GM23338 (cell line): Measurements from ENCODE around the gene ZBTB48. TPM values are rescaled to one million over a fixed set of nuclear protein-coding genes. Genes with fewer than 3 reads are reported as not detected.

Experiments
- ATAC-seq: fragments of 200-7000 bp; cut with Tn5 transposase; 3 replicates; pipeline ENCODE4 v1.9.1; 2020
- DNase-seq: peaks from one replicate; pipeline ENCODE4 v3.0.0-alpha.2; 2015; ENCODE audit warnings: low spot score
- H2AFZ ChIP-seq: fragments of 200-600 bp; sonication (generic); 2 replicates; pipeline ENCODE4 v1.8.0; 2016; ENCODE audit warnings: antibody characterized with exemption, mild to moderate bottlenecking, moderate library complexity
- H3F3A ChIP-seq: fragments of 200-600 bp; sonication (generic); replicated peaks from 2 replicates; pipeline ENCODE4 v1.8.0; 2017; ENCODE audit warnings: antibody characterized with exemption, mixed run types, low read depth
- H3K27ac ChIP-seq: fragments of 200-600 bp; sonication (generic); 2 replicates; pipeline ENCODE4 v1.6.1; 2016; ENCODE audit warnings: low read depth
- H3K27me3 ChIP-seq: fragments of 200-600 bp; sonication (generic); 2 replicates; pipeline ENCODE4 v1.8.0; 2016; ENCODE audit warnings: mild to moderate bottlenecking, mixed run types, moderate library complexity; ENCODE audit not compliant: insufficient read depth
- H3K36me3 ChIP-seq: fragments of 200-600 bp; sonication (generic); 2 replicates; pipeline ENCODE4 v1.8.0; 2016; ENCODE audit warnings: mild to moderate bottlenecking; ENCODE audit not compliant: insufficient read depth
- H3K4me1 ChIP-seq: fragments of 200-600 bp; sonication (generic); 2 replicates; pipeline ENCODE4 v1.8.0; 2016; ENCODE audit warnings: mild to moderate bottlenecking, moderate library complexity; ENCODE audit not compliant: insufficient read depth
- H3K4me2 ChIP-seq: fragments of 200-600 bp; sonication (generic); 2 replicates; pipeline ENCODE4 v1.7.1; 2017; ENCODE audit warnings: mixed run types
- H3K4me3 ChIP-seq: fragments of 200-600 bp; sonication (generic); 2 replicates; pipeline ENCODE4 v1.6.1; 2016; ENCODE audit warnings: mixed run types
- H3K79me2 ChIP-seq: fragments of 200-600 bp; sonication (generic); replicated peaks from 2 replicates; pipeline ENCODE4 v1.8.0; 2017; ENCODE audit warnings: mild to moderate bottlenecking; ENCODE audit not compliant: insufficient read depth
- H3K9me2 ChIP-seq: fragments of 200-600 bp; sonication (generic); 2 replicates; pipeline ENCODE4 v1.8.0; 2017; ENCODE audit not compliant: insufficient read depth
- H4K20me1 ChIP-seq: fragments of 200-600 bp; sonication (generic); replicated peaks from 2 replicates; pipeline ENCODE4 v1.8.0; 2017; ENCODE audit warnings: mild to moderate bottlenecking; ENCODE audit not compliant: insufficient read depth
- H3K27ac Mint-ChIP-seq: 2 replicates; pipeline ENCODE4 v1.8.0; 2020; ENCODE audit warnings: inconsistent platforms, mild to moderate bottlenecking, moderate library complexity, mixed read lengths
- H3K27me3 Mint-ChIP-seq: 3 replicates; pipeline ENCODE4 v1.8.0; 2022; ENCODE audit warnings: low read depth, mild to moderate bottlenecking, moderate library complexity, mixed read lengths, inconsistent platforms; ENCODE audit not compliant: insufficient read depth, poor library complexity
- H3K36me3 Mint-ChIP-seq: 3 replicates; pipeline ENCODE4 v1.8.0; 2021; ENCODE audit warnings: low read depth, mild to moderate bottlenecking, inconsistent platforms, moderate library complexity, mixed read lengths
- H3K4me1 Mint-ChIP-seq: 3 replicates; pipeline ENCODE4 v1.8.0; 2020; ENCODE audit warnings: mild to moderate bottlenecking, inconsistent platforms, mixed read lengths
- H3K4me3 Mint-ChIP-seq: 3 replicates; pipeline ENCODE4 v1.8.0; 2021; ENCODE audit warnings: moderate library complexity, mild to moderate bottlenecking, inconsistent platforms, mixed read lengths
- H3K9me3 Mint-ChIP-seq: 3 replicates; pipeline ENCODE4 v1.8.0; 2020; ENCODE audit warnings: moderate library complexity, mild to moderate bottlenecking, inconsistent platforms, mixed read lengths
- STAT1 ChIP-seq: IDR thresholded peaks from one replicate; pipeline ENCODE4 v1.6.1; 2016; ENCODE audit warnings: antibody characterized with exemption; ENCODE audit not compliant: unreplicated experiment
- polyA plus RNA-seq: library from polyadenylated mRNA; unstranded; fragments of >200 nt; fragmentation: Nextera tagmentation; extraction: Ambion mirVana; gene quantifications from 2 replicates; pipeline ENCODE4 v1.2.1, GENCODE V29; 2016
- total RNA-seq: library from RNA; depleted of rRNA; stranded (reverse); fragments of >200 nt; shearing (Covaris generic); gene quantifications from 2 replicates; pipeline ENCODE4 v1.2.3, GENCODE V29; 2014
- TF ChIP-seq, protein P1 (sequence below): fragments of 250-450 bp; sonication (Bioruptor Pico); IDR thresholded peaks from 2 replicates; pipeline ENCODE4 v1.5.0; 2020; ENCODE audit warnings: mild to moderate bottlenecking, moderate library complexity
- TF ChIP-seq, protein P2 (sequence below): IDR thresholded peaks from one replicate; pipeline ENCODE4 v1.6.1; 2018; ENCODE audit warnings: antibody characterized with exemption; ENCODE audit not compliant: unreplicated experiment

The ZBTB48 gene
- total and polyA plus RNA-seq, 2 experiments from 2014 or later, result 17.3 to 25.5 TPM

DNA sequence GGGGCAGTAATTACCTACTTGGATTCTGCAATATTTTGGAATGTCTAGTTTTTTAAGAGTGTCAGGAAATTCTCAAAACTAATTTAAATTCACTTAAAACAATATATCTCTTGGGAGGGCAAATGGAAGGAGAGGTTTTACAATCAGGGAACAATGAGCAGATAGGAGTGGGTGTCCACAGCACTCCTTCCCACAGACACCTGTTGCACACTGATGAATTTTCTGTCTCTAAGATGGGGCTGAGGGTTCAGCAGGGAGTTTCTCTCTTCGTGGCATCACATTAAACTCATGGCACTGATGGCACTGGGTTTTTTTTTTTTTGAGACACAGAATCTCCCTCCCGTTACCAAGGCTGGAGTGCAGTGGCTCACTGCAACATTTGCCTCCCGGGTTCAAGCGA, 39.3 kb downstream of the ZBTB48 start (continued):
- TF ChIP-seq, protein P1, sequence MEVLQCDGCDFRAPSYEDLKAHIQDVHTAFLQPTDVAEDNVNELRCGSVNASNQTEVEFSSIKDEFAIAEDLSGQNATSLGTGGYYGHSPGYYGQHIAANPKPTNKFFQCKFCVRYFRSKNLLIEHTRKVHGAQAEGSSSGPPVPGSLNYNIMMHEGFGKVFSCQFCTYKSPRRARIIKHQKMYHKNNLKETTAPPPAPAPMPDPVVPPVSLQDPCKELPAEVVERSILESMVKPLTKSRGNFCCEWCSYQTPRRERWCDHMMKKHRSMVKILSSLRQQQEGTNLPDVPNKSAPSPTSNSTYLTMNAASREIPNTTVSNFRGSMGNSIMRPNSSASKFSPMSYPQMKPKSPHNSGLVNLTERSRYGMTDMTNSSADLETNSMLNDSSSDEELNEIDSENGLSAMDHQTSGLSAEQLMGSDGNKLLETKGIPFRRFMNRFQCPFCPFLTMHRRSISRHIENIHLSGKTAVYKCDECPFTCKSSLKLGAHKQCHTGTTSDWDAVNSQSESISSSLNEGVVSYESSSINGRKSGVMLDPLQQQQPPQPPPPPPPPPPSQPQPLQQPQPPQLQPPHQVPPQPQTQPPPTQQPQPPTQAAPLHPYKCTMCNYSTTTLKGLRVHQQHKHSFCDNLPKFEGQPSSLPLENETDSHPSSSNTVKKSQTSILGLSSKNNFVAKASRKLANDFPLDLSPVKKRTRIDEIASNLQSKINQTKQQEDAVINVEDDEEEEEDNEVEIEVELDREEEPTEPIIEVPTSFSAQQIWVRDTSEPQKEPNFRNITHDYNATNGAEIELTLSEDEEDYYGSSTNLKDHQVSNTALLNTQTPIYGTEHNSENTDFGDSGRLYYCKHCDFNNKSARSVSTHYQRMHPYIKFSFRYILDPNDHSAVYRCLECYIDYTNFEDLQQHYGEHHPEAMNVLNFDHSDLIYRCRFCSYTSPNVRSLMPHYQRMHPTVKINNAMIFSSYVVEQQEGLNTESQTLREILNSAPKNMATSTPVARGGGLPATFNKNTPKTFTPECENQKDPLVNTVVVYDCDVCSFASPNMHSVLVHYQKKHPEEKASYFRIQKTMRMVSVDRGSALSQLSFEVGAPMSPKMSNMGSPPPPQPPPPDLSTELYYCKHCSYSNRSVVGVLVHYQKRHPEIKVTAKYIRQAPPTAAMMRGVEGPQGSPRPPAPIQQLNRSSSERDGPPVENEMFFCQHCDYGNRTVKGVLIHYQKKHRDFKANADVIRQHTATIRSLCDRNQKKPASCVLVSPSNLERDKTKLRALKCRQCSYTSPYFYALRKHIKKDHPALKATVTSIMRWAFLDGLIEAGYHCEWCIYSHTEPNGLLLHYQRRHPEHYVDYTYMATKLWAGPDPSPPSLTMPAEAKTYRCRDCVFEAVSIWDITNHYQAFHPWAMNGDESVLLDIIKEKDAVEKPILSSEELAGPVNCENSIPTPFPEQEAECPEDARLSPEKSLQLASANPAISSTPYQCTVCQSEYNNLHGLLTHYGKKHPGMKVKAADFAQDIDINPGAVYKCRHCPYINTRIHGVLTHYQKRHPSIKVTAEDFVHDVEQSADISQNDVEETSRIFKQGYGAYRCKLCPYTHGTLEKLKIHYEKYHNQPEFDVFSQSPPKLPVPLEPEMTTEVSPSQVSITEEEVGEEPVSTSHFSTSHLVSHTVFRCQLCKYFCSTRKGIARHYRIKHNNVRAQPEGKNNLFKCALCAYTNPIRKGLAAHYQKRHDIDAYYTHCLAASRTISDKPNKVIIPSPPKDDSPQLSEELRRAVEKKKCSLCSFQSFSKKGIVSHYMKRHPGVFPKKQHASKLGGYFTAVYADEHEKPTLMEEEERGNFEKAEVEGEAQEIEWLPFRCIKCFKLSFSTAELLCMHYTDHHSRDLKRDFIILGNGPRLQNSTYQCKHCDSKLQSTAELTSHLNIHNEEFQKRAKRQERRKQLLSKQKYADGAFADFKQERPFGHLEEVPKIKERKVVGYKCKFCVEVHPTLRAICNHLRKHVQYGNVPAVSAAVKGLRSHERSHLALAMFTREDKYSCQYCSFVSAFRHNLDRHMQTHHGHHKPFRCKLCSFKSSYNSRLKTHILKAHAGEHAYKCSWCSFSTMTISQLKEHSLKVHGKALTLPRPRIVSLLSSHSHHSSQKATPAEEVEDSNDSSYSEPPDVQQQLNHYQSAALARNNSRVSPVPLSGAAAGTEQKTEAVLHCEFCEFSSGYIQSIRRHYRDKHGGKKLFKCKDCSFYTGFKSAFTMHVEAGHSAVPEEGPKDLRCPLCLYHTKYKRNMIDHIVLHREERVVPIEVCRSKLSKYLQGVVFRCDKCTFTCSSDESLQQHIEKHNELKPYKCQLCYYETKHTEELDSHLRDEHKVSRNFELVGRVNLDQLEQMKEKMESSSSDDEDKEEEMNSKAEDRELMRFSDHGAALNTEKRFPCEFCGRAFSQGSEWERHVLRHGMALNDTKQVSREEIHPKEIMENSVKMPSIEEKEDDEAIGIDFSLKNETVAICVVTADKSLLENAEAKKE (CRISPR knock-in tag), result no peak

DNA sequence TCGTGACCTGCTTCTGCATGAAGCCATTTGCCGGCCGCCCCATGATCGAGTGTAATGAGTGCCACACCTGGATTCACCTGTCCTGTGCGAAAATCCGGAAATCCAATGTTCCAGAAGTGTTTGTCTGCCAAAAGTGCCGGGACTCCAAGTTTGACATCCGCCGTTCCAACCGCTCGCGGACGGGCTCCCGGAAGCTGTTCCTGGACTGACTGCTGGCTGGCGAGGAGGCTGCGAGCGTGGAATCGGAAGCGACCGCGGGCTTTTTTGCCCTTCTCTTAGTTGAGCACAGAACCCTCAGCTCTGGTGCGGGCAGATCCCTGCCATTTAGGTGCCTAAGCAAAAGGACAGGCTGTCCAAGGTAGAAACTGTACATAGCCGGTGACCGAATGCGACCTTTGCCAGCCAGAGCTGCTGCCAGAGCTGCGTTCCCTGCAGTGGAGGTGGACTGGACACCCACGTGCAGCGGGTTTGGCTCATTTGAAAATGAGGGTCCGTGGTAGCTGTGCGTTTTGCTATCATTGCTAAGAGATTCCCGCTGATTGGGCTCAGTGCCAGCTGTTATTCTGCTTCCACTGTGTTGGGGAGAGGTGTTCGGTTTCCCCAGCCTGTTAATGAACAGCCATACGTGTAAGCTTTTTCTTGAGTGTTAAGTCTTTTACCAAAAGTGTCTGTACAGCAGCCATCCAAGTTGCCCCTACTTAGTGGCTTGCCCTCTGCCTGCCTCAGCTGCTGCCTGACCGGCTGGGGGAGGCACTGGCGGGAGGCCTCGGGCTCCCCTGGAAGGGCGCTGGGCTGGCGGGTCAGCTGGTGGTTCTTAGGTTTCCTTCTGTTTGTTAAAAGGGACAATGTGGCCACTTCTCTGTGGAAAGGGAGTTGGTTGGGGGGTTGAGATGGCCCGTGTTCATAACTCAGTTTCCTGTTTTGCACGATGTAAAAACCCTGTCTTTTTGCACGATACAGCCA, 41.9 kb downstream of the ZBTB48 start:
- Mint-ChIP-seq H3K36me3 (peaks cover 67% of the 10 kb centered on the region), H3K4me1 (peaks cover 21% of the 10 kb centered on the region), H3K9me3 (no peaks in the 10 kb centered on the region), H3K27ac (peak overlapping the region; percentile 21; the same call in 1 of the 2 replicates), H3K27me3 (peaks cover 19% of the 10 kb centered on the region), H3K4me3 (no peak overlapping the region)
- H3K36me3 ChIP-seq, result peaks cover 21% of the 10 kb centered on the region
- peaks cover 81% of the 10 kb centered on the region for H3K79me2 ChIP-seq
- H3K4me3 ChIP-seq, result no peak overlapping the region
- DNase-seq, result no peak
- H4K20me1 ChIP-seq, result peaks cover 72% of the 10 kb centered on the region
- H3K27ac ChIP-seq, result 0 out of 2 replicates have a peak overlapping the region, but pooled peaks have one; percentile 88
- no peak for ATAC-seq
- H3K4me2 ChIP-seq, result no peak overlapping the region
- peaks cover 40% of the 10 kb centered on the region for H3F3A ChIP-seq
- no peaks in the 10 kb centered on the region for H3K27me3 ChIP-seq
- H3K4me1 ChIP-seq, result peaks cover 11% of the 10 kb centered on the region
- no peak overlapping the region for H2AFZ ChIP-seq
- no peaks in the 10 kb centered on the region for H3K9me2 ChIP-seq
- TF ChIP-seq, protein P1 (CRISPR knock-in tag), result no peak
- no peak for TF ChIP-seq STAT1
- TF ChIP-seq, protein P2, sequence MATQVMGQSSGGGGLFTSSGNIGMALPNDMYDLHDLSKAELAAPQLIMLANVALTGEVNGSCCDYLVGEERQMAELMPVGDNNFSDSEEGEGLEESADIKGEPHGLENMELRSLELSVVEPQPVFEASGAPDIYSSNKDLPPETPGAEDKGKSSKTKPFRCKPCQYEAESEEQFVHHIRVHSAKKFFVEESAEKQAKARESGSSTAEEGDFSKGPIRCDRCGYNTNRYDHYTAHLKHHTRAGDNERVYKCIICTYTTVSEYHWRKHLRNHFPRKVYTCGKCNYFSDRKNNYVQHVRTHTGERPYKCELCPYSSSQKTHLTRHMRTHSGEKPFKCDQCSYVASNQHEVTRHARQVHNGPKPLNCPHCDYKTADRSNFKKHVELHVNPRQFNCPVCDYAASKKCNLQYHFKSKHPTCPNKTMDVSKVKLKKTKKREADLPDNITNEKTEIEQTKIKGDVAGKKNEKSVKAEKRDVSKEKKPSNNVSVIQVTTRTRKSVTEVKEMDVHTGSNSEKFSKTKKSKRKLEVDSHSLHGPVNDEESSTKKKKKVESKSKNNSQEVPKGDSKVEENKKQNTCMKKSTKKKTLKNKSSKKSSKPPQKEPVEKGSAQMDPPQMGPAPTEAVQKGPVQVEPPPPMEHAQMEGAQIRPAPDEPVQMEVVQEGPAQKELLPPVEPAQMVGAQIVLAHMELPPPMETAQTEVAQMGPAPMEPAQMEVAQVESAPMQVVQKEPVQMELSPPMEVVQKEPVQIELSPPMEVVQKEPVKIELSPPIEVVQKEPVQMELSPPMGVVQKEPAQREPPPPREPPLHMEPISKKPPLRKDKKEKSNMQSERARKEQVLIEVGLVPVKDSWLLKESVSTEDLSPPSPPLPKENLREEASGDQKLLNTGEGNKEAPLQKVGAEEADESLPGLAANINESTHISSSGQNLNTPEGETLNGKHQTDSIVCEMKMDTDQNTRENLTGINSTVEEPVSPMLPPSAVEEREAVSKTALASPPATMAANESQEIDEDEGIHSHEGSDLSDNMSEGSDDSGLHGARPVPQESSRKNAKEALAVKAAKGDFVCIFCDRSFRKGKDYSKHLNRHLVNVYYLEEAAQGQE, result no peak
